SK-N-SH (cell line): Measurements from ENCODE around the gene ANKRD34A. TPM values are rescaled to one million over a fixed set of nuclear protein-coding genes. Genes with fewer than 3 reads are reported as not detected.
"Not testable (repeated sequence)": the region's sequence is repeated elsewhere in the genome, so short reads cannot be mapped to it uniquely, and the experiment has no call there.

Experiments used
- CTCF ChIA-PET: fragments of 300-600, 350-600 bp; formaldehyde crosslinking; extraction: SDS; loops from one replicate; lab custom pipeline; 2021; lab: Yijun Ruan, JAX
- POLR2A ChIA-PET: fragments of 350-600 bp; sonication (Branson Sonifier 250); formaldehyde crosslinking; extraction: SDS; loops from one replicate; lab custom pipeline; 2020; ENCODE audit warnings: antibody characterized with exemption, inconsistent platforms; lab: Yijun Ruan, JAX
- DNase-seq: peaks from one replicate; pipeline ENCODE4 v3.0.0; 2012
- H2AFZ ChIP-seq: fragments of 200-600 bp; sonication (generic); 2 replicates; pipeline ENCODE4 v1.8.1; 2016; ENCODE audit warnings: antibody characterized with exemption, mild to moderate bottlenecking, low read depth
- H3F3A ChIP-seq: fragments of 200-600 bp; sonication (generic); replicated peaks from 2 replicates; pipeline ENCODE3; 2016; ENCODE audit warnings: antibody characterized with exemption, mild to moderate bottlenecking; ENCODE audit not compliant: insufficient read depth
- H3K27ac ChIP-seq, 2 experiments: fragments of 200-500 bp in 1 of 2; fragments of 200-600 bp in 1 of 2; sonication (Bioruptor generic) in 1 of 2; sonication (generic), shearing (Covaris generic) in 1 of 2; 2 replicates each; pipeline versions ENCODE4 v1.5.1 to v1.6.1; 2014 to 2016; ENCODE audit warnings: low read depth in 2 of 2, inconsistent platforms in 1 of 2, low read length in 1 of 2, mild to moderate bottlenecking in 1 of 2, mixed read lengths in 1 of 2
- H3K27me3 ChIP-seq: fragments of 200-600 bp; sonication (generic), shearing (Covaris generic); 2 replicates; pipeline ENCODE4 v1.6.1; 2016; ENCODE audit warnings: mixed run types; ENCODE audit not compliant: insufficient read depth
- H3K36me3 ChIP-seq, 2 experiments: fragments of 200-500 bp in 1 of 2; fragments of 200-600 bp in 1 of 2; sonication (Bioruptor generic) in 1 of 2; sonication (generic) in 1 of 2; replicated peaks in 1 of 2; 2 replicates each; pipeline versions ENCODE3 to v1.5.1; 2014 to 2016; ENCODE audit warnings: low read length in 1 of 2, mild to moderate bottlenecking in 1 of 2; ENCODE audit not compliant: insufficient read depth in 2 of 2, control insufficient read depth in 1 of 2
- H3K4me1 ChIP-seq, 2 experiments: fragments of 200-500 bp in 1 of 2; fragments of 200-600 bp in 1 of 2; sonication (Bioruptor generic) in 1 of 2; sonication (generic), shearing (Covaris generic) in 1 of 2; 2 replicates each; pipeline versions ENCODE4 v1.5.1 to v1.6.1; 2014 to 2016; ENCODE audit warnings: low read depth in 1 of 2, low read length in 1 of 2, mixed run types in 1 of 2; ENCODE audit not compliant: insufficient read depth in 2 of 2, control insufficient read depth in 1 of 2
- H3K4me2 ChIP-seq: fragments of 200-600 bp; sonication (generic), shearing (Covaris generic); 2 replicates; pipeline ENCODE4 v1.6.1; 2017; ENCODE audit warnings: mixed run types
- H3K4me3 ChIP-seq, 2 experiments: fragments of 200-500 bp in 1 of 2; fragments of 200-600 bp in 1 of 2; sonication (Bioruptor generic) in 1 of 2; sonication (generic), shearing (Covaris generic) in 1 of 2; 2 replicates each; pipeline versions ENCODE4 v1.5.1 to v1.8.1; 2014 to 2016; ENCODE audit warnings: low read depth in 2 of 2, inconsistent platforms in 1 of 2, low read length in 1 of 2, mild to moderate bottlenecking in 1 of 2, mixed read lengths in 1 of 2, moderate library complexity in 1 of 2
- H3K79me2 ChIP-seq: fragments of 200-600 bp; sonication (generic); 2 replicates; pipeline ENCODE4 v1.8.1; 2017; ENCODE audit warnings: mild to moderate bottlenecking; ENCODE audit not compliant: insufficient read depth
- H3K9ac ChIP-seq: fragments of 200-600 bp; sonication (generic); 2 replicates; pipeline ENCODE4 v1.6.1; 2017; ENCODE audit warnings: mixed run types
- H3K9me2 ChIP-seq: fragments of 200-600 bp; sonication (generic); 2 replicates; pipeline ENCODE4 v1.6.1; 2017; ENCODE audit warnings: mixed run types
- H3K9me3 ChIP-seq: fragments of 200-600 bp; sonication (generic); 2 replicates; pipeline ENCODE4 v1.6.1; 2017; ENCODE audit warnings: mixed run types, mild to moderate bottlenecking, moderate library complexity
- H4K20me1 ChIP-seq: fragments of 200-600 bp; sonication (generic); 2 replicates; pipeline ENCODE4 v1.6.1; 2017; ENCODE audit warnings: mild to moderate bottlenecking, mixed run types; ENCODE audit not compliant: insufficient read depth
- EP300 ChIP-seq, 2 experiments: IDR thresholded peaks; 2 replicates each; pipeline versions ENCODE4 v1.4.0 to v1.6.1; 2012; ENCODE audit warnings: borderline replicate concordance in 1 of 2, low read depth in 1 of 2, low read length in 1 of 2
- EZH2phosphoT487 ChIP-seq: fragments of 200-600 bp; sonication (generic); IDR thresholded peaks from 2 replicates; pipeline ENCODE4 v1.6.1; 2017; ENCODE audit warnings: low read depth, mixed run types, mild to moderate bottlenecking, antibody characterized with exemption, moderate library complexity, borderline replicate concordance
- FOSL2 ChIP-seq: IDR thresholded peaks from 2 replicates; pipeline ENCODE4 v1.4.0; 2012; ENCODE audit warnings: low read depth, mild to moderate bottlenecking, moderate library complexity, borderline replicate concordance
- GABPA ChIP-seq: IDR thresholded peaks from 2 replicates; pipeline ENCODE4 v1.4.0; 2012; ENCODE audit warnings: low read depth, mild to moderate bottlenecking
- JUND ChIP-seq: IDR thresholded peaks from 2 replicates; pipeline ENCODE4 v1.4.0; 2012
- RAD21 ChIP-seq: IDR thresholded peaks from 2 replicates; pipeline ENCODE4 v1.6.1; 2012; ENCODE audit warnings: mild to moderate bottlenecking, low read length
- TEAD4 ChIP-seq: IDR thresholded peaks from 2 replicates; pipeline ENCODE4 v1.4.0; 2012; ENCODE audit warnings: mild to moderate bottlenecking, borderline replicate concordance; ENCODE audit not compliant: insufficient read depth
- YY1 ChIP-seq: IDR thresholded peaks from 2 replicates; pipeline ENCODE4 v1.4.0; 2012; ENCODE audit warnings: low read depth, mild to moderate bottlenecking
- WGBS: methylation state at CpG from one replicate; pipeline ENCODE4 v1.1.6; 2017; ENCODE audit warnings: low lambda C conversion rate; 5-methylcytosine and 5-hydroxymethylcytosine counted together
- polyA plus RNA-seq, 3 experiments: library from polyadenylated mRNA; depleted of rRNA; stranded (reverse); fragments of >200 nt; gene quantifications; 2 replicates each; pipeline ENCODE4 v1.2.3, GENCODE V29; 2012
- TF ChIP-seq, protein P1 (sequence below): IDR thresholded peaks from 2 replicates; pipeline ENCODE4 v1.6.1; 2012; ENCODE audit warnings: mild to moderate bottlenecking, low read depth, low read length, moderate library complexity
- TF ChIP-seq, protein P2 (sequence below): IDR thresholded peaks from 2 replicates; pipeline ENCODE4; 2012
- TF ChIP-seq, protein P3 (sequence below): IDR thresholded peaks from 2 replicates; pipeline ENCODE4 v1.4.0; 2012; ENCODE audit warnings: low read depth, borderline replicate concordance
- TF ChIP-seq, protein P4 (sequence below): IDR thresholded peaks from 2 replicates; pipeline ENCODE4 v1.4.0; 2012; ENCODE audit warnings: low read depth
- TF ChIP-seq, protein P5 (sequence below): fragments of 150-350 bp; IDR thresholded peaks from 2 replicates; pipeline ENCODE4 v1.6.1; 2016; ENCODE audit warnings: mild to moderate bottlenecking, low read depth, low read length

ANKRD34A gene
- polyA plus RNA-seq, 1 of the 3 experiments (the other 2 are of a cell fraction), result 2.6 TPM

DNA sequence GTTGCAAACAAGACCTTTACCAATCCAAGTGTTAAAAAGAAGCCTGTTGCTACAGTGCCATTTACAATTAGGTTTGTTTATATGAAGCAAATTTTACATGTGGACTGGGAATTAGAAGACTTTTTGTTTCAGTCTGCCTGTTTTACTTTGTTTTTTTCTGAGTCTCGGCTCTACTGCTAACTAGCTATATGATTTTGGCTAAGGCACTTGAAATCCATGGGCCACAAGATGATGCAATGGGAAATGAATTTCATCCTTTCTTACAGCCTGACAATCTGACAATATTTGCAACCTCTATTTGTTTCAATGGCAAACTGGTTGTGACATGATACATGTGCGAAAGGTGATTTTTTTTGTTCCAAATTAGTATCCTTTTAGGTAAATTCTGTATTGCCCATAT is 42.1 kb downstream of the ANKRD34A start:
- no peak overlapping the region for H3K4me3 ChIP-seq
- DNase-seq, result no peak
- no peaks in the 10 kb centered on the region for H4K20me1 ChIP-seq
- ChIA-PET CTCF (interaction anchor here (1.6 kb wide), 1 partner anchor 30 kb away, joined by 6 read pairs; no protein-coding TSS in a partner anchor), POLR2A (no interaction called here)
- peaks cover 26% of the 10 kb centered on the region for H3K79me2 ChIP-seq
- 92% methylated on average over 2 of the region's 2 CpGs for WGBS
- H3F3A ChIP-seq, result peaks cover 36% of the 10 kb centered on the region
- peaks cover 7 to 25% of the 10 kb centered on the region in 2 experiments for H3K4me1 ChIP-seq
- H3K9me3 ChIP-seq, result no peaks in the 10 kb centered on the region
- TF ChIP-seq, protein P1, sequence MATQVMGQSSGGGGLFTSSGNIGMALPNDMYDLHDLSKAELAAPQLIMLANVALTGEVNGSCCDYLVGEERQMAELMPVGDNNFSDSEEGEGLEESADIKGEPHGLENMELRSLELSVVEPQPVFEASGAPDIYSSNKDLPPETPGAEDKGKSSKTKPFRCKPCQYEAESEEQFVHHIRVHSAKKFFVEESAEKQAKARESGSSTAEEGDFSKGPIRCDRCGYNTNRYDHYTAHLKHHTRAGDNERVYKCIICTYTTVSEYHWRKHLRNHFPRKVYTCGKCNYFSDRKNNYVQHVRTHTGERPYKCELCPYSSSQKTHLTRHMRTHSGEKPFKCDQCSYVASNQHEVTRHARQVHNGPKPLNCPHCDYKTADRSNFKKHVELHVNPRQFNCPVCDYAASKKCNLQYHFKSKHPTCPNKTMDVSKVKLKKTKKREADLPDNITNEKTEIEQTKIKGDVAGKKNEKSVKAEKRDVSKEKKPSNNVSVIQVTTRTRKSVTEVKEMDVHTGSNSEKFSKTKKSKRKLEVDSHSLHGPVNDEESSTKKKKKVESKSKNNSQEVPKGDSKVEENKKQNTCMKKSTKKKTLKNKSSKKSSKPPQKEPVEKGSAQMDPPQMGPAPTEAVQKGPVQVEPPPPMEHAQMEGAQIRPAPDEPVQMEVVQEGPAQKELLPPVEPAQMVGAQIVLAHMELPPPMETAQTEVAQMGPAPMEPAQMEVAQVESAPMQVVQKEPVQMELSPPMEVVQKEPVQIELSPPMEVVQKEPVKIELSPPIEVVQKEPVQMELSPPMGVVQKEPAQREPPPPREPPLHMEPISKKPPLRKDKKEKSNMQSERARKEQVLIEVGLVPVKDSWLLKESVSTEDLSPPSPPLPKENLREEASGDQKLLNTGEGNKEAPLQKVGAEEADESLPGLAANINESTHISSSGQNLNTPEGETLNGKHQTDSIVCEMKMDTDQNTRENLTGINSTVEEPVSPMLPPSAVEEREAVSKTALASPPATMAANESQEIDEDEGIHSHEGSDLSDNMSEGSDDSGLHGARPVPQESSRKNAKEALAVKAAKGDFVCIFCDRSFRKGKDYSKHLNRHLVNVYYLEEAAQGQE, result no peak
- TF ChIP-seq YY1 (no peak), FOSL2 (no peak), TEAD4 (no peak), JUND (no peak), EZH2phosphoT487 (no peak), EP300 (IDR thresholded peaks at IDR 0.05; ENCODE audit: borderline replicate concordance in 1 of 2, low read depth in 1 of 2, low read length in 1 of 2) (no peak), GABPA (no peak), RAD21 (no peak)
- TF ChIP-seq, protein P2, sequence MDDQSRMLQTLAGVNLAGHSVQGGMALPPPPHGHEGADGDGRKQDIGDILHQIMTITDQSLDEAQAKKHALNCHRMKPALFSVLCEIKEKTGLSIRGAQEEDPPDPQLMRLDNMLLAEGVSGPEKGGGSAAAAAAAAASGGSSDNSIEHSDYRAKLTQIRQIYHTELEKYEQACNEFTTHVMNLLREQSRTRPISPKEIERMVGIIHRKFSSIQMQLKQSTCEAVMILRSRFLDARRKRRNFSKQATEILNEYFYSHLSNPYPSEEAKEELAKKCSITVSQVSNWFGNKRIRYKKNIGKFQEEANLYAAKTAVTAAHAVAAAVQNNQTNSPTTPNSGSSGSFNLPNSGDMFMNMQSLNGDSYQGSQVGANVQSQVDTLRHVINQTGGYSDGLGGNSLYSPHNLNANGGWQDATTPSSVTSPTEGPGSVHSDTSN, result no peak
- TF ChIP-seq, protein P3, sequence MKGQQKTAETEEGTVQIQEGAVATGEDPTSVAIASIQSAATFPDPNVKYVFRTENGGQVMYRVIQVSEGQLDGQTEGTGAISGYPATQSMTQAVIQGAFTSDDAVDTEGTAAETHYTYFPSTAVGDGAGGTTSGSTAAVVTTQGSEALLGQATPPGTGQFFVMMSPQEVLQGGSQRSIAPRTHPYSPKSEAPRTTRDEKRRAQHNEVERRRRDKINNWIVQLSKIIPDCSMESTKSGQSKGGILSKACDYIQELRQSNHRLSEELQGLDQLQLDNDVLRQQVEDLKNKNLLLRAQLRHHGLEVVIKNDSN, result no peak
- TF ChIP-seq, protein P4, sequence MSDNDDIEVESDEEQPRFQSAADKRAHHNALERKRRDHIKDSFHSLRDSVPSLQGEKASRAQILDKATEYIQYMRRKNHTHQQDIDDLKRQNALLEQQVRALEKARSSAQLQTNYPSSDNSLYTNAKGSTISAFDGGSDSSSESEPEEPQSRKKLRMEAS, result no peak
- TF ChIP-seq, protein P5, sequence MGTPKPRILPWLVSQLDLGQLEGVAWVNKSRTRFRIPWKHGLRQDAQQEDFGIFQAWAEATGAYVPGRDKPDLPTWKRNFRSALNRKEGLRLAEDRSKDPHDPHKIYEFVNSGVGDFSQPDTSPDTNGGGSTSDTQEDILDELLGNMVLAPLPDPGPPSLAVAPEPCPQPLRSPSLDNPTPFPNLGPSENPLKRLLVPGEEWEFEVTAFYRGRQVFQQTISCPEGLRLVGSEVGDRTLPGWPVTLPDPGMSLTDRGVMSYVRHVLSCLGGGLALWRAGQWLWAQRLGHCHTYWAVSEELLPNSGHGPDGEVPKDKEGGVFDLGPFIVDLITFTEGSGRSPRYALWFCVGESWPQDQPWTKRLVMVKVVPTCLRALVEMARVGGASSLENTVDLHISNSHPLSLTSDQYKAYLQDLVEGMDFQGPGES, result no peak
- H3K27me3 ChIP-seq, result no peaks in the 10 kb centered on the region
- H3K36me3 ChIP-seq, result peaks cover 15 to 25% of the 10 kb centered on the region in 2 experiments
- H2AFZ ChIP-seq, result no peak overlapping the region
- H3K27ac ChIP-seq, result peak overlapping the region in 1 of 2 experiments; percentile 12; a peak in 1 of 4 replicates
- H3K9me2 ChIP-seq, result no peaks in the 10 kb centered on the region
- H3K4me2 ChIP-seq, result no peak overlapping the region
- no peak overlapping the region for H3K9ac ChIP-seq

DNA sequence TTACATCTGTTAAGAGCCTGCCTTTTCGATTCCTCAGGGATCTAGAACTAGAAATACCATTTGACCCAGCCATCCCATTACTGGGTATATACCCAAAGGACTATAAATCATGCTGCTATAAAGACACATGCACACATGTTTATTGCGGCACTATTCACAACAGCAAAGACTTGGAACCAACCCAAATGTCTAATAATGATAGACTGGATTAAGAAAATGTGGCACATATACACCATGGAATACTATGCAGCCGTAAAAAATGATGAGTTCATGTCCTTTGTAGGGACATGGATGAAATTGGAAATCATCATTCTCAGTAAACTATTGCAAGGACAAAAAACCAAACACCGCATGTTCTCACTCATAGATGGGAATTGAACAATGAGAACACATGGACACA is 44.1 kb downstream of the ANKRD34A start:
- DNase-seq, H3K27me3 ChIP-seq, H4K20me1 ChIP-seq, POLR2A ChIA-PET, H3K9me2 ChIP-seq, H3K9me3 ChIP-seq, H3K27ac ChIP-seq, H3K9ac ChIP-seq, H2AFZ ChIP-seq: not testable (repeated sequence)
- peaks cover 17 to 31% of the 10 kb centered on the region in 2 experiments for H3K36me3 ChIP-seq
- peaks cover 0 to 18% of the 10 kb centered on the region in 2 experiments; a peak in 2 of 4 replicates for H3K4me1 ChIP-seq
- peak overlapping the region; percentile 91; the same call in 1 of the 2 replicates for H3K4me2 ChIP-seq
- peak overlapping the region in 1 of 2 experiments; percentile 83; a peak in 1 of 4 replicates for H3K4me3 ChIP-seq
- peaks cover 33% of the 10 kb centered on the region for H3F3A ChIP-seq
- WGBS, result 89% methylated on average over 3 of the region's 4 CpGs
- peaks cover 19% of the 10 kb centered on the region for H3K79me2 ChIP-seq
- CTCF ChIA-PET, result interaction anchor here (16.4 kb wide), 1 partner anchor 25 kb away, joined by 281 read pairs; no protein-coding TSS in a partner anchor
